GM10266 (cell line): ENCODE results near the gene RABGAP1L.
"Not testable (repeated sequence)": the region's sequence is repeated elsewhere in the genome, so short reads cannot be mapped to it uniquely, and the experiment has no call there.

Experiments
- DNase-seq: peaks from one replicate; pipeline ENCODE4 v3.0.0; 2012; ENCODE audit errors: extremely low spot score
- TF ChIP-seq, protein P1 (sequence below): IDR thresholded peaks from 2 replicates; pipeline ENCODE4 v1.5.1; 2012; ENCODE audit warnings: mild to moderate bottlenecking, low read depth; ENCODE audit not compliant: control insufficient read depth, insufficient read depth; ENCODE audit errors: missing control alignments

Gene RABGAP1L

DNA sequence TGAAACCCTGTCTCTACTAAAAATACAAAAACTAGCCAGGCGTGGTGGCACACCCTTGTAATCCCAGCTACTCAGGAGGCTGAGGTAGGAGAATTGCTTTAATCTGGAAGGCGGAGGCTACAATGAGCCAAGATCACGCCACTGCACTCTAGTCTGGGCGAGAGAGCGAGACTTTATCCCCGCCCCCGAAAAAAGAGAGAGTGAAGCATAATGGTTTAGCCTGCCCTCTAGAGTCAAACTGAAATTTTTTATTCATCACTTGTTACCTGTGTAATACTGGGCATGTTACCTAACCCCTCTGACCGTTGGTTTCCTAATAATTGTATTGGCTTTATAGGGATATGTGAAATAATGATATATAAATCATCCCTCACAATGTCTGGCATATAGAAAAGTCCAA is 307.3 kb downstream of the RABGAP1L start:
- no peak for DNase-seq
- TF ChIP-seq, protein P1, sequence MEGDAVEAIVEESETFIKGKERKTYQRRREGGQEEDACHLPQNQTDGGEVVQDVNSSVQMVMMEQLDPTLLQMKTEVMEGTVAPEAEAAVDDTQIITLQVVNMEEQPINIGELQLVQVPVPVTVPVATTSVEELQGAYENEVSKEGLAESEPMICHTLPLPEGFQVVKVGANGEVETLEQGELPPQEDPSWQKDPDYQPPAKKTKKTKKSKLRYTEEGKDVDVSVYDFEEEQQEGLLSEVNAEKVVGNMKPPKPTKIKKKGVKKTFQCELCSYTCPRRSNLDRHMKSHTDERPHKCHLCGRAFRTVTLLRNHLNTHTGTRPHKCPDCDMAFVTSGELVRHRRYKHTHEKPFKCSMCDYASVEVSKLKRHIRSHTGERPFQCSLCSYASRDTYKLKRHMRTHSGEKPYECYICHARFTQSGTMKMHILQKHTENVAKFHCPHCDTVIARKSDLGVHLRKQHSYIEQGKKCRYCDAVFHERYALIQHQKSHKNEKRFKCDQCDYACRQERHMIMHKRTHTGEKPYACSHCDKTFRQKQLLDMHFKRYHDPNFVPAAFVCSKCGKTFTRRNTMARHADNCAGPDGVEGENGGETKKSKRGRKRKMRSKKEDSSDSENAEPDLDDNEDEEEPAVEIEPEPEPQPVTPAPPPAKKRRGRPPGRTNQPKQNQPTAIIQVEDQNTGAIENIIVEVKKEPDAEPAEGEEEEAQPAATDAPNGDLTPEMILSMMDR, result no peak

DNA sequence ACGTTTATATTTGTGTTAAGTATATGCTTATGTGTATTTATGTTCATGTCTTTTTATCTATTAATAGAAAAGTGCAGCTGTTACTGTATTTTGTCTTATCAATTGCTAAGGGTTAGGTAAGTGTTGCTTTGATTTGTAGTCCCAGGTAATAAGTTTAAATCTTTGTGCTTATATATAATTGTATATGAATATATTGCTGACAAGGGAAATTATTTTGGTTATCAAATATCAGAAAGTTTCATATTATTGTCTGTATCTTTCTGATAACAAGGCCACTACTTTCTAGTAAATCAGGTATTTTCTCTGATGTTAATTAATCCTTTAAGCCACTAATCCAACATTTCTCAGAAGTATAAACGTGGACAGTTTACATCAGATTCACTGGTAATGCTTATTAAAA is 309.7 kb downstream of the RABGAP1L start:
- DNase-seq, result no peak
- TF ChIP-seq, protein P1, result no peak

DNA sequence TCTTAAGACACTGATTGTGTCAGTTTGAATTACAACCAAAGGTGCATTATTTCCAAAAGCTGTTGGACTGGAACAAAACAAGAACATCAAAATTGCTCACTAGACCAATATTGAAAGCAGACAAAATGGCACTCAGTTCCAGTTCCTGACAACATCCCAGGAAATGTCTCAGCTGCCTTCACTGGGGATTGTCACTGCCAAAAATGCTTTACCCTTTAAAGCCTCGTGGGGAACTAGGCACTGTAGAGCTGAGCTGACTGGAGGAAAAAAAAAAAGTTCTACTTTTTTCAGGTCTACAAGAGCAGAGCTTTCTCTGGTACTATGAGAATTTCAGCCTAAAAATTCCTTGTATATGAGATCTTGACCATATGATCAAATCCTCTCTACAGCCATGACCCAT is 310.4 kb downstream of the RABGAP1L start:
- no peak for DNase-seq
- TF ChIP-seq, protein P1, result no peak

DNA sequence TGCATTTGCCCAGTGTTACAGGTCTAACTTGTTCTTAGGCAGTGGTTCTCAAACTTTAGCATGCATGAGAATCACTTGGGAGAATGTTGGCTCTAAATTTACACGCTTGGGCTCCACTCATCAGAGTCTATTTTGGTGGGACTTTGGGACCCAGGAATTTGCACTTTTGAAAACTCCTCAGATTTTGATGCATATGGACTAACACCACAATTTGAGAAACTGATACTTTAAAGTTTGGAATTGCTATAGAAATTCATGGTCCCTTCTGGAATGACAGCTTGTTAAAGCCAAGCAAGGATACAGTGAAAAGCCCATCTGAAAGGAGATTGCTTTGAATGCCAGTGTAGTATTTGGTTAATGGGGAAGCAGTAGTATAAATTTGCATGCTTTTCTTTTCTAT is 320.0 kb downstream of the RABGAP1L start:
- no peak for DNase-seq
- TF ChIP-seq, protein P1, result no peak

DNA sequence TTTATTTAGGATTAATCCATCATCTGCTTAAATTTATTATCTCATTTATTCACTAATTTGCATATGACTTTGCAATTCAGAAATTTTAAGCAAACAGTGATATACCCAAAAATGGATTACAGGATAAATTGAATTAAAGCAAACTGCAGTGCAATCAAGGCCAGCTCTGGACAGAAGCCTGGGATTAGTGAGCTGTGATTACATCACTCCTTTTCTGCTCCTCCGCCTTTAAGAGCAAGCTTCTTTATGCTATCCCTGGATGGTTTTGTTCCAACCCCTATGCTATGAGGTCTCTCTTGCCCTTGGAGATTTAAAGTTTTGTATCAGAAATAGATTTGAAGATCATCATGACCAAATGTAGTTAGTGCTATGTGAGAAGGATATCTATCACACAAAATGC is 321.0 kb downstream of the RABGAP1L start:
- DNase-seq, result no peak
- TF ChIP-seq, protein P1, result no peak

DNA sequence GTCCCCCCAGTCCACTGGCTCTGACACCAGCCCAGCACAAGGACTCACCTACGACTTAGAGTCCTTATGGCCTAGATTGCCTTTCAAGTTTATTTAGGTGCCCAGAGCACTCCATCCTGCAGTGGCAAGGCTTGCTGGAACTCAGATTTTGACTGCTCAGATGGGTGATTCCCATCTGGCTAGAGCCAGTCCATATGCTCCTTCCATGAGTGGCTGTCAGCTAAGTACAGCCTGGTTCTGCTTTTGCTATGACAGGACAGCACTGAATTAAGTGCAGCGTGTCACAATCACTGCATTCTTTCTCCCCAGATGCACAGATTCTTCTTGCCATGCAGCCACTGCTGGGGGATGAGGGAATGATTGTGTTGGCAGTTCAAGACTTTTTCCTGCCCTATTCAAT is 332.3 kb downstream of the RABGAP1L start:
- DNase-seq, result no peak
- TF ChIP-seq, protein P1, result no peak

DNA sequence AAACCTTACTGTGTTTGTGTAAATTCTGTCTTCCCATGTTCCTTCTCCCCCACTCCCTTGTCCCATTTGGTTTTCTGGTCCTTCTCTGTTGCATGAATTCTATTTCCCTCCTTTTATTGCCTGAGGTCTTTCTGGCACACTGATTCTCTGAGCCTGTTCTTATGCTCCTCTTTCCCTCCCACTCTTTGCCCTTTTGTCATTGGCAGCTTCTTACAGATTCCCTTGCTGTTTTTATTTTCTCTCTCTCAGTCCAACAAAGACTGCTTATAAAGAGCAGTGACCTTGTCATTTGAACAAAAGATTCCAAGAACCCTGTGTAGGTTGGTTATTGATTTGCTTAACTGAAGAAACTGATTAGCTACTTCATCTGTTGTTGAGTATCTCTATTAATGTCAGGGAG is 338.2 kb downstream of the RABGAP1L start:
- TF ChIP-seq, protein P1, result no peak
- DNase-seq, result no peak

DNA sequence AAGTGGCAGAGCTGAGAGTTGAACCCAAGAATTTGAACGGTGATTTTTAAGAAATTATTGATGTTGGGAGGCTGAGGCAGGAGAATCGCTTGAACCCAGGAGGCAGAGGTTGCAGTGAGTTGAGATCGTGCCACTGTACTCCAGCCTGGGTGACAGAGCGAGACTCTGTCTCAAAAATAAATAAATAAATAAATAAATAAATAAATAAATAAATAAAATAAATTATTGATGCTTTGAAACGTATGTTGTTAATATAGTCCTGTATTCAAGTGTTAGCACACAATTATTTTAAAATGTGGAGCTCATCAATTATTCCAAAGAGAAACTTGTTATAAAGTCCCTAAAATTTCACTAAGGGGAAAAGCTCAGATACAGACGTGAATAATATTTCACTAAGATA is 357.4 kb downstream of the RABGAP1L start:
- not testable (repeated sequence) for DNase-seq
